NB4 (cell line): Measurements from ENCODE around the gene SUSD2.

ENCODE experiments used
- DNase-seq: peaks from one replicate; pipeline ENCODE4 v3.0.0; 2010; ENCODE audit warnings: low read depth
- H3K4me3 ChIP-seq: one replicate; pipeline ENCODE4 v1.5.1; 2011; ENCODE audit warnings: mild to moderate bottlenecking, low read depth, low read length, moderate library complexity
- CTCF ChIP-seq: IDR thresholded peaks from one replicate; pipeline ENCODE4 v1.5.1; 2012; ENCODE audit warnings: low read depth, low read length
- MAX ChIP-seq: IDR thresholded peaks from 2 replicates; pipeline ENCODE4 v1.6.1; 2011; ENCODE audit warnings: low read depth, low read length
- MYC ChIP-seq: IDR thresholded peaks from 2 replicates; pipeline ENCODE4 v1.6.1; 2011; ENCODE audit warnings: low read depth, low read length
- POLR2A ChIP-seq: IDR thresholded peaks from 2 replicates; pipeline ENCODE4 v1.6.1; 2011; ENCODE audit warnings: mild to moderate bottlenecking; ENCODE audit not compliant: insufficient read length; ENCODE audit errors: extremely low read depth

The SUSD2 gene

GRCh38 chr22:24149198-24149590 is 32.1 kb upstream of the SUSD2 start:
- DNase-seq: no peak
- no peak for TF ChIP-seq MYC
- no peak for TF ChIP-seq CTCF
- no peak for TF ChIP-seq POLR2A
- no peak for TF ChIP-seq MAX

GRCh38 chr22:24153353-24153752 is 27.9 kb upstream of the SUSD2 start:
- H3K4me3 ChIP-seq: no peak overlapping the region
- peak; percentile 60 for DNase-seq
- TF ChIP-seq MYC (no peak), CTCF (no peak), POLR2A (no peak), MAX (no peak)

More at GRCh38 chr22:24149198-24149590, 32.1 kb upstream of the SUSD2 start:
- no peak overlapping the region for H3K4me3 ChIP-seq

- no peak for DNase-seq
- TF ChIP-seq MAX (no peak), MYC (no peak), POLR2A (no peak), CTCF (no peak)
- no peak overlapping the region for H3K4me3 ChIP-seq
These were observed 27.3 kb upstream of the SUSD2 start for GRCh38 chr22:24153959-24154358.

GRCh38 chr22:24154826-24155225 is 26.5 kb upstream of the SUSD2 start:
- TF ChIP-seq MYC (no peak), CTCF (no peak), MAX (no peak), POLR2A (no peak)

GRCh38 chr22:24155627-24156140 is 25.6 kb upstream of the SUSD2 start:
- TF ChIP-seq MAX: peak; percentile 36; the same call in 1 of the 2 replicates
- peak; percentile 27 for TF ChIP-seq POLR2A
- TF ChIP-seq MYC: peak; percentile 49; the same call in 1 of the 2 replicates
- TF ChIP-seq CTCF: peak; percentile 72
- peak overlapping the region; percentile 69 for H3K4me3 ChIP-seq
- peak; percentile 91 for DNase-seq

More at GRCh38 chr22:24154826-24155225, 26.5 kb upstream of the SUSD2 start:
- H3K4me3 ChIP-seq: peak overlapping the region; percentile 69
- no peak for DNase-seq
